CD14-positive monocyte (primary cell): Measurements from ENCODE around the gene DNAAF3. TPM values are rescaled to one million over a fixed set of nuclear protein-coding genes. Genes with fewer than 3 reads are reported as not detected.

Experiments
- DNase-seq, 3 donors: peaks; one replicate each; pipeline ENCODE4 v3.0.0-alpha.2; 2011 to 2022
- H2AFZ ChIP-seq: 2 replicates; pipeline ENCODE4 v1.6.0; 2012; ENCODE audit warnings: mild to moderate bottlenecking, low read depth, low read length, inconsistent platforms; ENCODE audit not compliant: insufficient read depth, poor library complexity, severe bottlenecking
- H3K27ac ChIP-seq, 2 donors: 1 replicate in 1 of 2; 2 replicates in 1 of 2; pipeline ENCODE4 v1.5.1; 2012 to 2013; ENCODE audit warnings: low read length in 2 of 2, control low read depth in 1 of 2, inconsistent platforms in 1 of 2, low read depth in 1 of 2, mild to moderate bottlenecking in 1 of 2
- H3K27me3 ChIP-seq, 2 donors: one replicate each; pipeline versions ENCODE4 v1.6.0 to v1.6.1; 2011 to 2013; ENCODE audit warnings: low read length in 2 of 2; ENCODE audit not compliant: control insufficient read depth in 2 of 2, insufficient read depth in 2 of 2
- H3K36me3 ChIP-seq, 2 donors: replicated peaks in 1 of 2; 1 replicate in 1 of 2; 2 replicates in 1 of 2; pipeline versions ENCODE4 v1.5.1 to v1.6.1; 2012 to 2013; ENCODE audit warnings: low read length in 2 of 2, control low read depth in 1 of 2, inconsistent platforms in 1 of 2, mild to moderate bottlenecking in 1 of 2; ENCODE audit not compliant: insufficient read depth in 2 of 2, control insufficient read depth in 1 of 2
- H3K4me1 ChIP-seq, 2 donors: 1 replicate in 1 of 2; 2 replicates in 1 of 2; pipeline versions ENCODE4 v1.5.1 to v1.6.1; 2012 to 2013; ENCODE audit warnings: low read length in 2 of 2, control low read depth in 1 of 2, inconsistent platforms in 1 of 2, mild to moderate bottlenecking in 1 of 2, moderate library complexity in 1 of 2; ENCODE audit not compliant: insufficient read depth in 2 of 2, control insufficient read depth in 1 of 2
- H3K4me2 ChIP-seq: replicated peaks from 2 replicates; pipeline ENCODE3; 2012; ENCODE audit warnings: low read length, moderate library complexity, mild to moderate bottlenecking; ENCODE audit not compliant: poor library complexity, severe bottlenecking; ENCODE audit errors: extremely low read depth
- H3K4me3 ChIP-seq, 3 experiments: fragments of 200-600 bp in 1 of 3; sonication (generic) in 1 of 3; replicated peaks in 1 of 3; 1 replicate in 2 of 3; 2 replicates in 1 of 3; pipeline ENCODE4 v1.5.1; 2011 to 2013; ENCODE audit warnings: low read length in 3 of 3, mild to moderate bottlenecking in 3 of 3, control low read depth in 2 of 3, low read depth in 2 of 3, inconsistent platforms in 1 of 3, moderate library complexity in 1 of 3
- H3K79me2 ChIP-seq: 2 replicates; pipeline ENCODE4 v1.6.0; 2012; ENCODE audit warnings: mild to moderate bottlenecking, control low read depth, inconsistent platforms, low read length, moderate library complexity; ENCODE audit not compliant: insufficient read depth
- H3K9ac ChIP-seq: 2 replicates; pipeline ENCODE4 v1.6.0; 2017; ENCODE audit warnings: low read length, mild to moderate bottlenecking; ENCODE audit not compliant: insufficient read depth, poor library complexity, severe bottlenecking
- H3K9me3 ChIP-seq, 2 donors: replicated peaks in 1 of 2; 1 replicate in 1 of 2; 2 replicates in 1 of 2; pipeline versions ENCODE4 v1.5.1 to v1.6.1; 2012 to 2013; ENCODE audit warnings: low read length in 2 of 2, control low read depth in 1 of 2; ENCODE audit not compliant: control insufficient read depth in 1 of 2, insufficient read depth in 1 of 2
- H4K20me1 ChIP-seq: 2 replicates; pipeline ENCODE4 v1.6.0; 2012; ENCODE audit warnings: mild to moderate bottlenecking, low read length, control low read depth, moderate library complexity; ENCODE audit not compliant: insufficient read depth
- H3K27ac Mint-ChIP-seq, 7 donors: one replicate each; pipeline ENCODE4 v1.8.0; 2020; ENCODE audit warnings: mild to moderate bottlenecking in 7 of 7, mixed read lengths in 7 of 7, moderate library complexity in 6 of 7, inconsistent platforms in 2 of 7
- H3K27me3 Mint-ChIP-seq, 3 donors: one replicate each; pipeline ENCODE4 v1.8.0; 2021 to 2022; ENCODE audit warnings: low read depth in 3 of 3, mild to moderate bottlenecking in 3 of 3, mixed read lengths in 3 of 3, moderate library complexity in 3 of 3, inconsistent platforms in 1 of 3
- H3K36me3 Mint-ChIP-seq, 2 donors: one replicate each; pipeline ENCODE4 v1.8.0; 2020; ENCODE audit warnings: mixed read lengths in 2 of 2, inconsistent platforms in 1 of 2, mild to moderate bottlenecking in 1 of 2
- H3K4me1 Mint-ChIP-seq: one replicate; pipeline ENCODE4 v1.8.0; 2020; ENCODE audit warnings: mild to moderate bottlenecking, mixed read lengths
- H3K4me3 Mint-ChIP-seq, 2 donors: one replicate each; pipeline ENCODE4 v1.8.0; 2020; ENCODE audit warnings: mild to moderate bottlenecking in 2 of 2, mixed read lengths in 2 of 2, moderate library complexity in 1 of 2
- H3K9me3 Mint-ChIP-seq, 7 donors: one replicate each; pipeline ENCODE4 v1.8.0; 2020 to 2022; ENCODE audit warnings: mixed read lengths in 7 of 7, mild to moderate bottlenecking in 6 of 7, moderate library complexity in 6 of 7, inconsistent platforms in 2 of 7
- WGBS: methylation state at CpG from one replicate; pipeline ENCODE4 v1.1.5; 2013; ENCODE audit warnings: missing lambda C conversion rate; ENCODE audit not compliant: insufficient coverage; 5-methylcytosine and 5-hydroxymethylcytosine counted together
- intact Hi-C, 2 donors: fragments of 100-400 bp; cut with micrococcal nuclease; formaldehyde crosslinking; loops; one replicate each; pipeline versions ENCODE4 v1.15.0 to v1.15.1; 2023
- polyA plus RNA-seq, 3 donors: library from polyadenylated mRNA; depleted of rRNA in 1 of 3; unstranded in 2 of 3; stranded (reverse) in 1 of 3; fragments of 300-500 nt in 2 of 3; fragments of >200 nt in 1 of 3; fragmentation: Illumina TruSeq in 2 of 3; gene quantifications; 1 replicate in 2 of 3; 2 replicates in 1 of 3; pipeline ENCODE4 v1.2.3, GENCODE V29; 2012 to 2021
- TF ChIP-seq, protein P1 (sequence below): fragments of 200-600 bp; IDR thresholded peaks from one replicate; pipeline ENCODE4 v1.8.0; 2022; ENCODE audit warnings: antibody characterized with exemption, mild to moderate bottlenecking

DNAAF3 gene
- polyA plus RNA-seq, 3 donors = 0.19 TPM; not detected in 2

DNA sequence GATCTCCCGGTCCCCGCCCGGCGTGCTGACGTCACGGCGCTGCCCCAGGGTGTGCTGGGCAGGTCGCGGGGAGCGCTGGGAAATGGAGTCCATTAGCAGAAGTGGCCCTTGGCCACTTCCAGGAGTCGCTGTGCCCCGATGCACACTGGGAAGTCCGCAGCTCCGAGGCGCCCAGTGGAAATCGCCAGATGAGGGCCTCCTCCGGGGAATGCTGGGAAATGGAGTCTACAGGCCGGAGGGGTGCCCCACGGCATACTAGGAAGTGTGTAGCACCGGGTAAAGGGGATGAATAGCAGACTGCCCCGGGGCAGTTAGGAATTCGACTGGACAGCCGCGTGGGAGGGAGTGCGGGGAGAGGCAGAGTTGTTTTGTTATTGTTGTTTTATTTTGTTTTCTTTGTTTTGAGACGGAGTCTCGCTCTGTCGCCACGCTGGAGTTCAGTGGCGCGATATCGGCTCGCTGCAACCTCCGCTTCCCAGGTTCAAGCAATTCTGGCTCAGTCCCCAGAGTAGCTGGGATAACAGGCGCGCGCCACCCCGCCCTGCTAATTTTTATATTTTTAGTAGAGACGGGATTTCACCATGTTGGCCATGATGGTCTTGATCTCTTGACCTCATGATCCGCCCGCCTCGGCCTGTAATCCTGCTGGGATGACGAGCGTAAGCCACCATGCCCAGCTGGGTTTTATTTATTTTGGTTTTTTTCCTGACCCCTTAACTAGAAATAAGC is 48.6 kb downstream of the DNAAF3 start:
- Histone ChIP-seq H3K4me2 (peak overlapping the region; percentile 88), H3K36me3 (peaks cover 9% of the 10 kb centered on the region in 2 donors), H2AFZ (peak overlapping the region; percentile 84), H3K9me3 (no peaks in the 10 kb centered on the region), H4K20me1 (peaks cover 43% of the 10 kb centered on the region), H3K4me1 (peaks cover 25 to 52% of the 10 kb centered on the region in 2 donors), H3K4me3 (peak overlapping the region; percentile 56 to 94 (median 75)), H3K79me2 (peaks cover 42% of the 10 kb centered on the region), H3K27ac (peak overlapping the region; percentile 29 to 70), H3K9ac (peak overlapping the region; percentile 65), H3K27me3 (peaks cover 0 to 3% of the 10 kb centered on the region in 2 donors)
- H3K27ac Mint-ChIP-seq = peak overlapping the region; percentile 82 to 93 (median 85)
- H3K36me3 Mint-ChIP-seq = peaks cover 1 to 16% of the 10 kb centered on the region in 2 donors
- intact Hi-C loops = loop anchor here in 1 of 2 donors (10.0 kb wide), 1 partner anchor 137 kb away; the partner anchor contains the start of gene PPP6R1
- H3K4me1 Mint-ChIP-seq = peaks cover 45% of the 10 kb centered on the region
- H3K27me3 Mint-ChIP-seq = peaks cover 6 to 19% (median 14%) of the 10 kb centered on the region in 3 donors
- peak overlapping the region; percentile 89 to 94 for H3K4me3 Mint-ChIP-seq
- WGBS = under 1% methylated on average over 39 of the region's 44 CpGs
- TF ChIP-seq, protein P1, sequence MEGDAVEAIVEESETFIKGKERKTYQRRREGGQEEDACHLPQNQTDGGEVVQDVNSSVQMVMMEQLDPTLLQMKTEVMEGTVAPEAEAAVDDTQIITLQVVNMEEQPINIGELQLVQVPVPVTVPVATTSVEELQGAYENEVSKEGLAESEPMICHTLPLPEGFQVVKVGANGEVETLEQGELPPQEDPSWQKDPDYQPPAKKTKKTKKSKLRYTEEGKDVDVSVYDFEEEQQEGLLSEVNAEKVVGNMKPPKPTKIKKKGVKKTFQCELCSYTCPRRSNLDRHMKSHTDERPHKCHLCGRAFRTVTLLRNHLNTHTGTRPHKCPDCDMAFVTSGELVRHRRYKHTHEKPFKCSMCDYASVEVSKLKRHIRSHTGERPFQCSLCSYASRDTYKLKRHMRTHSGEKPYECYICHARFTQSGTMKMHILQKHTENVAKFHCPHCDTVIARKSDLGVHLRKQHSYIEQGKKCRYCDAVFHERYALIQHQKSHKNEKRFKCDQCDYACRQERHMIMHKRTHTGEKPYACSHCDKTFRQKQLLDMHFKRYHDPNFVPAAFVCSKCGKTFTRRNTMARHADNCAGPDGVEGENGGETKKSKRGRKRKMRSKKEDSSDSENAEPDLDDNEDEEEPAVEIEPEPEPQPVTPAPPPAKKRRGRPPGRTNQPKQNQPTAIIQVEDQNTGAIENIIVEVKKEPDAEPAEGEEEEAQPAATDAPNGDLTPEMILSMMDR = no peak
- DNase-seq = peak; percentile 97 to 98 (median 97)
- H3K9me3 Mint-ChIP-seq = no peaks in the 10 kb centered on the region

DNA sequence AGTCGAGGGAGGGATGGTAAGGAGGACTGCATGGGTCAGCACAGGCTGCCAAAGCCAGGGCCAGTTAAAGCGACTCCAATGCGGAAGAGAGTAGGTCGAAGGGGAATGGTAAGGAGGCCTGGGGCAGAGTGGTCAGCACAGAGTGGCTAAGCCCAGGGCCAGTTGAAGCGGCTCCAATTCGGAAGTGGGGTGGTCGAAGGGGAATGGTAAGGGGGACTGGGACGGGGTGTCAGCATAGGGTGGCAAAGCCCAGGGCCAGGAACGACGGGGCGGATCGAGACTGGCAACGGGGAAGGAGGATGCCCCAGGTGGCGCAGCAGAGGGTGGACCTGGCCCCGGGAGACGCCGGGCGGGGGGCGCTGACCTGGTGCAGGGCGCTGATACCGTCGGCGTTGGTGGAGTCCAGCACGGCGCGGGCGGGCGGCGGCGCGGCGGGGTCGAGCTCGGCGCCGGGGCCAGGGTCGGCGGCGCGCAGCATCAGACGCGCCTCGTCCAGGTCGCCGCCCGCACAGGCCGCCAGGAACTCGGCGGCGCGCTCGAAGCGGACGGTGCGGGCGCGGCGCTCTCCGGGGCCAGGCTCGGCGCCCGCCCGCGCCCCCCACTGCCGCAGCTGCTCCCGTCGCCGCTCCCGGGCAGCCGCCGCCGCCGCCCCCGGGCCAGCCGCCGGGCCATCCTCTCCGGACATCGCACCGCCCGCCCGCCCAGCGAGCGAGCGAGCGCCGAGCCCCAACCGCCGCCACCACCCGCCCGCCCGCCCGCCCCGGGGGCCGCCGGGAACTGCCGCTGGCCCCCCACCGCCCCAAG is 49.4 kb downstream of the DNAAF3 start, which contains the start of gene PPP1R12C:
Gene PPP1R12C (minus strand): TSS at position 779 of the 804 bp plus-strand sequence. CDS start 94 bp downstream, at position 685.
- Histone ChIP-seq H3K79me2 (peaks cover 50% of the 10 kb centered on the region), H4K20me1 (peaks cover 50% of the 10 kb centered on the region), H3K27me3 (peaks cover 0 to 3% of the 10 kb centered on the region in 2 donors), H3K4me3 (peak within 1 kb of the TSS; percentile 81 to 94 (median 90)), H3K9me3 (no peaks in the 10 kb centered on the region), H3K4me1 (peaks cover 25 to 44% of the 10 kb centered on the region in 2 donors), H3K36me3 (peaks cover 16% of the 10 kb centered on the region in 2 donors), H3K9ac (peak within 1 kb of the TSS; percentile 74), H3K27ac (peak within 1 kb of the TSS; percentile 80 to 84), H3K4me2 (peak within 1 kb of the TSS; percentile 98), H2AFZ (peak within 1 kb of the TSS; percentile 84)
- WGBS = under 1% methylated on average over 91 of the region's 97 CpGs
- TF ChIP-seq, protein P1 = no peak
- peak within 1 kb of the TSS; percentile 95 to 100 for H3K4me3 Mint-ChIP-seq
- DNase-seq = peak in 2 of 3 donors; percentile 30 to 51
- H3K4me1 Mint-ChIP-seq = peaks cover 43% of the 10 kb centered on the region
- peak within 1 kb of the TSS; percentile 97 to 99 (median 97) for H3K27ac Mint-ChIP-seq
- peaks cover 6 to 18% (median 14%) of the 10 kb centered on the region in 3 donors for H3K27me3 Mint-ChIP-seq
- intact Hi-C loops = loop anchor here in 1 of 2 donors (10.0 kb wide), 1 partner anchor 138 kb away; the partner anchor contains the start of gene PPP6R1
- no peaks in the 10 kb centered on the region for H3K9me3 Mint-ChIP-seq
- H3K36me3 Mint-ChIP-seq = peaks cover 1 to 23% of the 10 kb centered on the region in 2 donors
